Endodermal cell (in vitro differentiated cells): Measurements from ENCODE around the gene SLC35D2. TPM values are rescaled to one million over a fixed set of nuclear protein-coding genes. Genes with fewer than 3 reads are reported as not detected.

Experiments
- DNase-seq: peaks from one replicate; pipeline ENCODE4 v3.0.0-alpha.2; 2017
- H3K27ac ChIP-seq: 2 replicates; pipeline ENCODE4 v1.5.1; 2013; ENCODE audit warnings: mild to moderate bottlenecking, low read depth, low read length, moderate library complexity
- H3K27me3 ChIP-seq: 2 replicates; pipeline ENCODE4 v1.6.1; 2013; ENCODE audit warnings: mild to moderate bottlenecking, low read length, moderate library complexity; ENCODE audit not compliant: insufficient read depth, control insufficient read depth, poor library complexity, severe bottlenecking
- H3K36me3 ChIP-seq: 2 replicates; pipeline ENCODE4 v1.7.0; 2013; ENCODE audit warnings: mild to moderate bottlenecking, low read length, moderate library complexity; ENCODE audit not compliant: control insufficient read depth, insufficient read depth
- H3K4me1 ChIP-seq: one replicate; pipeline ENCODE4 v1.7.0; 2013; ENCODE audit warnings: low read length; ENCODE audit not compliant: control insufficient read depth, insufficient read depth
- H3K4me3 ChIP-seq: 2 replicates; pipeline ENCODE4 v1.5.1; 2013; ENCODE audit warnings: mild to moderate bottlenecking, low read length, moderate library complexity
- H3K9ac ChIP-seq: 2 replicates; pipeline ENCODE4 v1.6.1; 2013; ENCODE audit warnings: mild to moderate bottlenecking, low read length, moderate library complexity; ENCODE audit not compliant: poor library complexity, severe bottlenecking; ENCODE audit errors: extremely low read depth
- H3K9me3 ChIP-seq: 2 replicates; pipeline ENCODE4 v1.6.1; 2013; ENCODE audit warnings: mild to moderate bottlenecking, low read length, moderate library complexity; ENCODE audit not compliant: control insufficient read depth
- H3K27ac Mint-ChIP-seq: 2 replicates; pipeline ENCODE4 v1.8.0; 2020; ENCODE audit warnings: mixed read lengths
- H3K27me3 Mint-ChIP-seq: 2 replicates; pipeline ENCODE4 v1.8.0; 2021; ENCODE audit warnings: mild to moderate bottlenecking, mixed read lengths; ENCODE audit not compliant: insufficient read depth
- H3K36me3 Mint-ChIP-seq: 2 replicates; pipeline ENCODE4 v1.8.0; 2020; ENCODE audit warnings: low read depth, mixed read lengths
- H3K4me1 Mint-ChIP-seq: 2 replicates; pipeline ENCODE4 v1.8.0; 2020; ENCODE audit warnings: mixed read lengths
- H3K4me3 Mint-ChIP-seq: 2 replicates; pipeline ENCODE4 v1.8.0; 2020; ENCODE audit warnings: mild to moderate bottlenecking, moderate library complexity, mixed read lengths
- H3K9me3 Mint-ChIP-seq: 2 replicates; pipeline ENCODE4 v1.8.0; 2020; ENCODE audit warnings: mild to moderate bottlenecking, mixed read lengths
- CTCF ChIP-seq: fragments of 200-600 bp; sonication (generic); conservative IDR thresholded peaks from 2 replicates; pipeline ENCODE4 v1.5.0; 2021; ENCODE audit warnings: antibody characterized with exemption, mild to moderate bottlenecking
- WGBS, 2 experiments: methylation state at CpG; one replicate each; pipeline versions ENCODE4 v1.1.5 to v1.1.7; 2013; ENCODE audit warnings: missing lambda C conversion rate in 2 of 2, mixed read lengths in 1 of 2; ENCODE audit not compliant: insufficient coverage in 1 of 2, insufficient read length in 1 of 2; 5-methylcytosine and 5-hydroxymethylcytosine counted together
- total RNA-seq, 2 donors: library from RNA; stranded (reverse); fragmentation: NEBNext Ultra II Directional in 1 of 2; extraction: Animal tissue kit (Norgen Biotek cat#: 25700) in 1 of 2; gene quantifications; 2 replicates in 1 of 2; 3 replicates in 1 of 2; pipeline ENCODE4 v1.2.1, GENCODE V29; 2021

Gene SLC35D2
- total RNA-seq, 2 donors from 2014 or later = 31.9 to 36.2 TPM

- Histone ChIP-seq H3K4me3 (no peak overlapping the region), H3K9me3 (no peaks in the 10 kb centered on the region), H3K36me3 (peaks cover 41% of the 10 kb centered on the region), H3K27me3 (no peaks in the 10 kb centered on the region), H3K4me1 (no peaks in the 10 kb centered on the region), H3K27ac (no peak overlapping the region), H3K9ac (no peak overlapping the region)
- H3K4me1 Mint-ChIP-seq = peaks cover 14% of the 10 kb centered on the region
- 95 to 98% methylated on average over 8 to 12 of the region's 12 CpGs for WGBS, 2 experiments
- H3K9me3 Mint-ChIP-seq = no peaks in the 10 kb centered on the region
- H3K27me3 Mint-ChIP-seq = no peaks in the 10 kb centered on the region
- no peak overlapping the region for H3K4me3 Mint-ChIP-seq
- no peak for DNase-seq
- peaks cover 28% of the 10 kb centered on the region for H3K36me3 Mint-ChIP-seq
- TF ChIP-seq CTCF = no peak
- H3K27ac Mint-ChIP-seq = no peak overlapping the region
These were observed 8.8 kb upstream of the SLC35D2 start for GRCh38 chr9:96392263-96392662.

GRCh38 chr9:96391021-96391765 lies 7.7 kb upstream of the SLC35D2 start:
- Histone ChIP-seq H3K4me1 (no peaks in the 10 kb centered on the region), H3K36me3 (peaks cover 51% of the 10 kb centered on the region), H3K27me3 (no peaks in the 10 kb centered on the region), H3K4me3 (no peak overlapping the region), H3K9me3 (no peaks in the 10 kb centered on the region), H3K9ac (no peak overlapping the region), H3K27ac (no peak overlapping the region)
- H3K4me3 Mint-ChIP-seq = no peak overlapping the region
- WGBS, 2 experiments = 89 to 100% methylated on average over 4 to 5 of the region's 5 CpGs
- H3K9me3 Mint-ChIP-seq = no peaks in the 10 kb centered on the region
- no peak for TF ChIP-seq CTCF
- no peaks in the 10 kb centered on the region for H3K27me3 Mint-ChIP-seq
- peaks cover 31% of the 10 kb centered on the region for H3K36me3 Mint-ChIP-seq
- H3K27ac Mint-ChIP-seq = no peak overlapping the region
- H3K4me1 Mint-ChIP-seq = peaks cover 15% of the 10 kb centered on the region
- DNase-seq = no peak

GRCh38 chr9:96388144-96388543 lies 4.6 kb upstream of the SLC35D2 start:
- H3K27me3 ChIP-seq = no peaks in the 10 kb centered on the region
- no peaks in the 10 kb centered on the region for H3K4me1 ChIP-seq
- H3K27ac ChIP-seq = no peak overlapping the region
- Mint-ChIP-seq H3K27ac (no peak overlapping the region), H3K27me3 (no peaks in the 10 kb centered on the region), H3K9me3 (no peaks in the 10 kb centered on the region), H3K36me3 (peaks cover 31% of the 10 kb centered on the region), H3K4me1 (peaks cover 11% of the 10 kb centered on the region), H3K4me3 (no peak overlapping the region)
- H3K9me3 ChIP-seq = no peaks in the 10 kb centered on the region
- H3K4me3 ChIP-seq = no peak overlapping the region
- DNase-seq = no peak
- no peak for TF ChIP-seq CTCF
- no peak overlapping the region for H3K9ac ChIP-seq
- 91 to 97% methylated on average over 10 to 11 of the region's 11 CpGs for WGBS, 2 experiments
- peaks cover 60% of the 10 kb centered on the region for H3K36me3 ChIP-seq
